Fibroblast of skin of abdomen (primary cell): ENCODE measurements around the gene ZIC4.

Experiments
- DNase-seq: peaks from one replicate; pipeline ENCODE4 v3.0.0-alpha.2; 2013

Gene ZIC4

DNA sequence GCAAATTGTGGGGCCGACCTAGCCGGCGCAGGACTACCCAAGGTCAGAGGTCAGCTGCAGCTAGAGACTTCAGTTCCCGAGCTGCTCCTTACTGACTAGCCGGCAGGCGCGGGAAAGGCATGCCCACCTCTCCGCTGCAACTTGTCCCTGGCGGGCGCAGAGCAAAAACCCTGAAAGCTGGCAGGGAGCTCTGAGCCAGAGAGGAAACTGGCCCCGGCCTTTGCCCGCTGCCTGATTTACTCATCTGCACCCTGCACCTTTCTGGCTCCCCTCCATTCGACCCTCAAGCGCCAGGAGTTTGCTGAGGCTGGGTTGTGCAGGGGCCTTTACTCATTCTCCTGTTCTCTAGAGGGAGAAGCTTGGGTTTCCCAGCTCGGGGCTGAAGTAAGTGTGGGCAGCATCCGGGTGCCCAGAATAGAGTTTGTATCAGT lies 1.5 kb downstream of the ZIC4 start:
- DNase-seq = no peak

DNA sequence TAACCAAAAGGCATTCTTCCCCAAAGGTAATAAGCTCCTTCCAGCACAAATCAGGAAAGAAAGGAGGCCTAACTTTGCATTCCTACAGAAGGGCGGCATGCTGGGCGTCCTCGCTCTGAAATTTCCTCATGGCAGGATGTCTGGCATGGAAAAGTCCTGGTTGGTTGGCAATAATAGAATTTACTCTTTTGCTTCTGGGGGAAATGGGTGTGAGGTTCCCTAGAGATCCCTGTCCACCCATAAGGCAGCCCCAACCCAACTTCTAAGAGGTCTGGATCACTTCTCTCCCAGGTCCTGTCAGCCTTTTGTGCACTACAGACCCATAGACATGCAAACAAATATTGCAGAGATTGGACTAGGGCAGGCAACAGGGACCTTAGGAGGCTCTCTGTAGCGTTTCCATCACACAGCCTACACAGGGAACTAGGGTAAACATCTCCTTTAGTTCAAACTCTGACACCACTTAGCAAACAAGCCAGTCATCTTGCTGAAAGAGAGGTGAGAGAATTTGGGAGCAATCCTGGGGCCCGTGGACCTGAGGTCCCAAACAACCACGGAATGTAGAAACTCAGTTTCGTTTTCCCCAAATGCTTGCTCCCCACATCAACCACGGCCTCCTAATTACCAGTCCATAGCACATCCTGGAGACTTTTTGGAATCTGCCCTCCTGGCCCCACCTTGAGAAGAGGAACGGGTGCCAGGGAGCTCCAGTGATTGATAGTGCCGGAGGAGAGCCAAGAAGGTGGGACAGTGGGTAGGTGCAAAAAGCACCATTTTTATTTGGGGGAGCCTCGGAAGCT lies 2.1 kb downstream of the ZIC4 start:
- no peak for DNase-seq

DNA sequence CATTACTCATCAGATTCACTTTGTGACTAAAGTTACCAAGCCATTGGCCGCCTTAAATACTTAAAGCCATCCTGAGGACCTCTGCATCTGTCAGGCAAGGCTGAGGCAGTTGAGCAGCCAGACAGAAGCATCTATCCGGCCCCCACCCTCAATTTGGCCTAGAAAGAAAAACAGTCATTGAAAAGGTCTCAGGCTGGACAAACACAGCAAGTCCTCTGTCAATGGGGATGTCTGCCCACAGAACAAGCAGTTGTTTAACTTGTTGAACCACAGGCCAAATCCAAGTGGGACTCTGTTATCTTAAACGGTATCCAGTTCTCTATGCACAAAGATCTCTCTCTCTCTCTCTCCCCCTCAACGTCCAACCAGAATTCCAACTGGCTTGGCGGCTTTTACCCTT lies 2.8 kb downstream of the ZIC4 start:
- DNase-seq = no peak

DNA sequence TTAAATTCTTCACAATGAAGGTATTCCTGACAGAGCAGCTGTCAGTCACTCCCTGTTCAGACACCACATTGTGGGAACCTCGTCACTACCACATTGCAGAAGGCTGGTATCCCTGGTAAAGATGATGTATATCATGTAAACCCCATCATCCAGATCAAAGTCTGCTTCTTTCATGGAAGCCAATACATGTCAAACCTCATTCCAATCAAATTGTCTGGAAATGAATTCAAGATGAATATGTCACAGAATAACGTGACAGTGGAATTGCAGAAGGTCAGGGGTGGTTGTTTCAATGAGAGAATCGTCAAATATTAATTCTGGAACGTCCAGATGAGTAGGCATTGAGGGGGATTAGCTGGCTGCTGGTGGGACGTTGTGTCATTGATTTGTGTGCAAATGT lies 4.2 kb downstream of the ZIC4 start:
- DNase-seq = no peak

DNA sequence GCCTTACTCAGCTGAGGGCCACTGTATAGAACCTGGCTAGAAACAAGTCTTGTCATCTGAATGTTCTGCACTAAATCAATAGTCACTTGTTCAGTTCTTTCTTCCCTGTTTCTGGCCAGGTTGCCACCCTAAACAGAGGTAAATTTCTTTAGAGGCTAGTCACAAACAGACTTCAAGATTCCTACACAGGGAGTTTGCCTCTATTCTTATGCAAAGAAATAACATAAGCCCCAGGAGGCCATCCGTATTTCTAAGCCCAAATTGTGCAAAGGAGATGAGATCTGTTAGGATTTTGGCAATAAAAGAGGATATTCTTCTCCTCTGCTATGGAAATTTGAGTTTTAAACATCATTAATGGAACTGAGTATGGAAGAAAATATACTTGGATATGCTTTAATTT lies 4.9 kb downstream of the ZIC4 start:
- no peak for DNase-seq

- DNase-seq = no peak
These were observed 5.3 kb downstream of the ZIC4 start for GRCh38 chr3:147400999-147401398.

- DNase-seq = no peak
These were observed 6.2 kb downstream of the ZIC4 start for GRCh38 chr3:147400111-147400510.

GRCh38 chr3:147398813-147399534 lies 7.4 kb downstream of the ZIC4 start:
- DNase-seq = no peak

DNA sequence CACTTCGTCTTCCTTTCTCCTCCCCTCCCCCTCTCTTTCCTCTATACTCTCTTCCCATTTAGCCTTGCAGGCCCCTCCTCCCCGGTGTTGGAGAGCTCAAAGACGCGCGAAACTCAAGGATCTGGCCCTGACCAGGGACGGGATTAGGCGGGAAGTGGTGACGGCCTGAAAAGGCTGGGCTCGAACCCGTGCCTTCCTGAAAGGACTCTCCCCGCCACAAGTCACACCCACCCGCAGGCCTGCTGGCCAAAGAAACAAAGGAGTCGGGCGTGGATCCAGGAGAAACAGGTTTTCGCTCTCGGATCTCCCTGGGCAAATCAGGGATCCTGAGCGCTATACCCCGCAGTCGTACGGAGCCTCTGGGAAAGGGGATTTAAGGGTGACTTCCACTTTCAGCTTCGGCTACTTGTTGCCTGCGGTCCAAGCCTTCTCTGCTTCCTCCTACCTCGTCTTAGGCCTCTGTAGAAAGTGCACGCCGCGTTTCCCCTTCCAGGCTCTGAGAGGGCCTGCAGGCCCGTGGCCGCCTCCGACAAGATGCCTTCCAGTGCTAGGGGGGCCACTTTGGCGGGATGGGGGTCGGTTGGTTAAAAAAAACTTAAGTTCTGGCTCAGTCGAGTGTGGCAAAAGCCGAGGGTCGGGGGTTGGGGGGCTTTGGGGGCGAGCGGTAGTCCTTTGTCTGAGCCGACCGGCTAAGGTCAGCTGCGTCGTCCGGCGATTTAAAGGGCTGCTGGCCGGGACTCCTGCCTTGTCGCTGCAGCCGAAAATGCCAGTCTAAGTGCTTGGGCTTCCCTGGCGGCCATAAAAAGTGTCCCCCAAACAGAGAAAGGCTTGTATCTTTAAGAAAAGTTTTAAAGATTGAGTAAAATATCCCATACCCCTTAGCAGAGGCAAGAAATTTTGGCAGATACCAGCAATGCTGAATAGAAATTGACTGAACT lies 8.2 kb downstream of the ZIC4 start:
- no peak for DNase-seq

- no peak for DNase-seq
These were observed 9.0 kb downstream of the ZIC4 start for GRCh38 chr3:147397155-147397874.

DNA sequence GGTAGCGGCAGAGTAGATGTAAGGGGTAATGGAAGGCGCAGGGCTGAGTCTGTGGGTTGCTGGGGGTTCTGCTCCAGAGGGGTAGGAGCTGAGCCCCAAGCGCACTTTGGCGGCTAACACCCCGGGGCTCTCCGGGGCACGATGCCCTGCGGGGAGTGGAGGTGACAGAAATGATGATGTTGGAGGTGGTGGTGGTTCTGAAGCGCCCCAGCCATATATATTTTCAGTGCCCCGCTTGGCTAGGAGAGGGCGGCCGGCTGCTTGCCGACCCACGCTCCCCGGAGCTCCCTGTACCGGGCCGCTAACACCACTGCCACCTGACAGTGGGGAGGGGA lies 9.7 kb downstream of the ZIC4 start:
- no peak for DNase-seq

- no peak for DNase-seq
These were observed 10.2 kb downstream of the ZIC4 start for GRCh38 chr3:147395899-147396711.

GRCh38 chr3:147394884-147395225 lies 11.5 kb downstream of the ZIC4 start:
- no peak for DNase-seq

DNA sequence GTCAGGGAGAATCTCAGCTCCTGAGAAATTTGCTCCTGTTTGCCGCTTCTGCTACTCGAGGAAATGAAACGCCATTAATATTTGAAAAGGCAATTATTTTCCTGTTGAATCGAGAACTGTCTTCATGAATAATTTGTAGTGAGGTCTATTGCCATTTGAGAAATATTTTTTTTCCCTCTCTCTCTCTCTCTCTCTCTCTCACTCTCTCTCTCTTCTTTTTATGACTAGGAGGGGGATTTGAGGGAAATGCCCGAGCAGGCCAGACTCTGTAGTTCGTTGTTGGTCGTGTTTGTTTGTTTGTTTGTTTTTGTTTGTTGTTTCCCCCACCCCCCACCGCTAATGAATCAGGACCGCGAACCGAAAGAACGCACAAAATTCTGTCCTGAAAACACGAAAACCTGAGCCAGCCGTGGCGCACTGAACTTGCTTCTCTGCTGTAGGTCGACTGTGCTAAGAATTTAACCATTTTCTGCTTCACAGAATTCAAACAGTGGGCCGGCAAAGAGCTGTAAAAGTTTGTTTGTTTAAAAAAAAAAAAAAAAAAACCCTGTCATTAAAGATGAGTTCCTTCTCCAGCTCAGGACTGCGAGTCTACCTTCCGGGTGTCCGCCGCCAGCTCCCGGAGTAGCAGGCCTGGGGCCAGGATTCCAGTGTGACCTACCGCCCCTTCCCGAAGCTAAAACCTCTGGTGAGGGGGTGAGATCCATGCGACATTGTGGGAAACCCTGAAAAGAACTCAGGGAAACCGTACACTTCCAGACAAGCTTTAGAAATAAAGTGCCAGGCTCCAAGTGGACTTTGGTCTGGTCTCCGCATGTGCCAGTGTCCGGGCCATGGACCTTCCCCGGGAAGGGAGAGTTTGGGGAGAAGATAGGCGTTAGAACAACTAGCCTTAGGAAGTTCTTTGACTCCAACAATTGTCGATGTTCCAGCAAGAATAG lies 12.1 kb downstream of the ZIC4 start:
- DNase-seq = no peak

- DNase-seq = no peak
These were observed 12.9 kb downstream of the ZIC4 start for GRCh38 chr3:147393261-147393942.

DNA sequence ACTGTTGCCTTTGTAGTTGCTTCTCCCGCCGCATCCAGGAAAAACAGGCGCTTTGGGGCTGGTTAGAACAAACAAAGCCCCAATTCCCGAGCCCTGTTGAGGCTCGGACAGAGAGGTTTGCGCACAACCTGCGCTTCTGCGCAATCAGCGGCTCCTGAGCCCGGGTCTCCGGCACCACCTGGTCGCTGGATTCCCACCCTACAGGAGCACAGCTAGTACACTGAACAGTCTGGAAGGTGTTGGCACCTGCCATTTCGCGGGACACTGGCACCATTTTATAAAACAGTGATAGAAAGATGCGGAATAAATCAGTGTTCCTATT lies 13.8 kb downstream of the ZIC4 start:
- no peak for DNase-seq

DNA sequence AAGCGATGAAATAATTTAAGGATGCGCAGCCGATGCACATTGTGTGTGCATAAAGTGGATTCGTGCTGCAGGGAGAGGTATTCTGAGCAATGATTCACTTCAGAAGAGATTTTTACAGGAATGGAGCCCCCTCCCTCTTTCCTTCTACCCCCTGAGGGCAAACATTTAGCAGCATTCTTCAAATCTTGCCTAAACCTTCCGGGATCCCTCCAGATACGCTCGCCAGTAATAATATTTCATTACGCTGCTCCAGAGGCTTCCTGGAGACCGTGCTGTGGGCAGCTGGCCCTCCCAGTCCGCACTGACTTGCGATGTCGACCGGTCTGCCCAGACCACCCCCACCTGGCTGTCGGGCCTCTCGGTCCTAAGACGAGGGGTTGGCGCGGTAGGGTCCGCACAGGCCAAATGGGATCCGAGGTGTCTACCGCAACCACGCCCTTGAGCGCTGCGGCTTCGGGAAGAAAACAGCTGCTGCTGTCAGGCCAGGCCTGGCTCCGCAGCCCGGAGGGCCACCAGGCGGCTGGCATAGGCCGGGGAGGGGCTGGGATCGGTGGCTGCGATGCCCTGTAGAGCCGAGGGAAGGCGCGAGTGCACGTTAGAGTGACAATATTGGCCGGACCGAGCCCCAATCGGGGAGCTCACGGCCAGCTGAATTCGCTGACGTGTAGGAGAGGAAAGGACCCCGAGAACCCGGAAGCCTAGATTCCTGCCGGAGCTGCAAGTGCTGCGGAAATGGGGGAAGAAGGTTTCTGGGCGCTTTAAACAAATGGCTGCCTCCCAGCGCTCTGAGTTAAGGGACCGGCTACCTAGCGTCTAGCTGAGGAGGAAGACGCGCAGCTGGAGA lies 14.3 kb downstream of the ZIC4 start:
- peak; percentile 29 for DNase-seq

- no peak for DNase-seq
These were observed 15.5 kb downstream of the ZIC4 start for GRCh38 chr3:147390589-147391569.
